ENCODE results near the gene PTBP2. TPM values are rescaled to one million over a fixed set of nuclear protein-coding genes. Genes with fewer than 3 reads are reported as not detected.

The PTBP2 gene
- total RNA-seq, 6 experiments from 2014 or later: 6.5 to 9.6 (median 8.0) TPM

DNA sequence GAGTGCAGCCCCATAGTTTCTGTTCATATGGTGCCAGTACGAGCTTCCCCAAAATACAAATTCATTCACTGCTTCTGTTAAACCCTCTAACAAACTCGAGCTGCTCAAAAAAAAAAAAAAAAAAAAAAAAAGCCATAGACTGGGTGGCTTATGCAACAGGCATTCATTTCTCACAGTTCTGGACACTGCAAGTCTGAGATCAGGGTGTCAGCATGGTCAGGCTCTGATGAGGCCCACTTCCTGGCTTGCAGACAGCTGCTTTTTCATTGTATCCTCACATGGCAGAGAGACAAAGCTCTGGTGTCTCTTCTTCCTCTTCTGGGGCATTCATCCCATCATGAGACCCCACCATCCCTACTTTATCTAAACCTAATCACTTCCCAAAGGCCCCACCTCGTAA, 121.6 kb downstream of the PTBP2 start:
- Mint-ChIP-seq H3K4me3 (no peak overlapping the region), H3K27ac (no peak overlapping the region), H3K9me3 (no peaks in the 10 kb centered on the region), H3K27me3 (ENCODE audit: insufficient read depth) (peaks cover 7% of the 10 kb centered on the region), H3K4me1 (ENCODE audit: low read depth) (peaks cover 10% of the 10 kb centered on the region), H3K36me3 (ENCODE audit: low read depth) (no peaks in the 10 kb centered on the region)
- peak; percentile 26 for DNase-seq
- TF ChIP-seq, protein P1, sequence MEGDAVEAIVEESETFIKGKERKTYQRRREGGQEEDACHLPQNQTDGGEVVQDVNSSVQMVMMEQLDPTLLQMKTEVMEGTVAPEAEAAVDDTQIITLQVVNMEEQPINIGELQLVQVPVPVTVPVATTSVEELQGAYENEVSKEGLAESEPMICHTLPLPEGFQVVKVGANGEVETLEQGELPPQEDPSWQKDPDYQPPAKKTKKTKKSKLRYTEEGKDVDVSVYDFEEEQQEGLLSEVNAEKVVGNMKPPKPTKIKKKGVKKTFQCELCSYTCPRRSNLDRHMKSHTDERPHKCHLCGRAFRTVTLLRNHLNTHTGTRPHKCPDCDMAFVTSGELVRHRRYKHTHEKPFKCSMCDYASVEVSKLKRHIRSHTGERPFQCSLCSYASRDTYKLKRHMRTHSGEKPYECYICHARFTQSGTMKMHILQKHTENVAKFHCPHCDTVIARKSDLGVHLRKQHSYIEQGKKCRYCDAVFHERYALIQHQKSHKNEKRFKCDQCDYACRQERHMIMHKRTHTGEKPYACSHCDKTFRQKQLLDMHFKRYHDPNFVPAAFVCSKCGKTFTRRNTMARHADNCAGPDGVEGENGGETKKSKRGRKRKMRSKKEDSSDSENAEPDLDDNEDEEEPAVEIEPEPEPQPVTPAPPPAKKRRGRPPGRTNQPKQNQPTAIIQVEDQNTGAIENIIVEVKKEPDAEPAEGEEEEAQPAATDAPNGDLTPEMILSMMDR (IDR thresholded peaks at IDR 0.05): no peak

DNA sequence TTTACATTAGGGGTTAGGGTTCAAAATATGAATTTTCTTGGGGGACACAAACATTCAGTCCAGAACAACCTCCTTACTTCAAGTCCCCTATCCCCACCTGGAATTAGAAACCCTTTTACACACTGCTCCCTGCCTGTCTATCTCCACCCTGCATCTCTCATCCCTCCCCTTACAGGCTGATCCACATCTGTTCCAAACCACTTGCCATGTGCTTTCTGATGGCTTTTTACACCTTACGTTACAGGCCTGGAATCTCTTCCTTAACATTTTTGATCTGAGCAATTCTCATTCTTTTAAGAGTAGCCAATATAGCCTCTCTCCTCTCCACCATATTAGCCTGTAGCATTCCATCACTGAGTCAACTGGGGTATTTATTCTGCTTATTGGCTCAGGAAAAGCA, 122.0 kb downstream of the PTBP2 start:
- Mint-ChIP-seq H3K27ac (no peak overlapping the region), H3K36me3 (ENCODE audit: low read depth) (no peaks in the 10 kb centered on the region), H3K4me3 (no peak overlapping the region), H3K27me3 (ENCODE audit: insufficient read depth) (peaks cover 5% of the 10 kb centered on the region), H3K4me1 (ENCODE audit: low read depth) (peaks cover 10% of the 10 kb centered on the region), H3K9me3 (no peaks in the 10 kb centered on the region)
- TF ChIP-seq, protein P1 (IDR thresholded peaks at IDR 0.05): no peak
- no peak for DNase-seq

DNA sequence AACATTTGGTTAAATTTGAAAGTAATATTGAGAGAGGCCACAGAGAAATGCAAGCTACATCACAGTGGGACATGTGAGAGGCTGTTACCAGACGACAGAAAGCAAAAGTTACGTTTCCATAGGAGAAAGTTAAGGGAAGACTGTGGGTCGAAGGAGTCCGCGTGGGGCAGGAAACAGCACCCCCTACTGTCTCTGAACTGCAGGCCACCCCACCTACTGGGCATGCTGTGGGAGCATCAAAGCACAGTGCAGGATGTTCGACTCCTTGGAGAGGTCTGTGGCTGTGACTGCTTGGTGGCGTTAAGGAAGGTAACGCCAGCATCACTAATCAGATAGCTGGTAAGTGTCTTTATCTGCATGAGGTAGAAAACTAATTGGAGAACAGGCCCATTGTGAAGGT, 123.9 kb downstream of the PTBP2 start:
- Mint-ChIP-seq H3K27me3 (ENCODE audit: insufficient read depth) (peaks cover 7% of the 10 kb centered on the region), H3K9me3 (no peaks in the 10 kb centered on the region), H3K36me3 (ENCODE audit: low read depth) (no peaks in the 10 kb centered on the region), H3K4me1 (ENCODE audit: low read depth) (peaks cover 10% of the 10 kb centered on the region), H3K27ac (no peak overlapping the region), H3K4me3 (no peak overlapping the region)
- no peak for DNase-seq
- TF ChIP-seq, protein P1 (IDR thresholded peaks at IDR 0.05): peak; percentile 76

DNA sequence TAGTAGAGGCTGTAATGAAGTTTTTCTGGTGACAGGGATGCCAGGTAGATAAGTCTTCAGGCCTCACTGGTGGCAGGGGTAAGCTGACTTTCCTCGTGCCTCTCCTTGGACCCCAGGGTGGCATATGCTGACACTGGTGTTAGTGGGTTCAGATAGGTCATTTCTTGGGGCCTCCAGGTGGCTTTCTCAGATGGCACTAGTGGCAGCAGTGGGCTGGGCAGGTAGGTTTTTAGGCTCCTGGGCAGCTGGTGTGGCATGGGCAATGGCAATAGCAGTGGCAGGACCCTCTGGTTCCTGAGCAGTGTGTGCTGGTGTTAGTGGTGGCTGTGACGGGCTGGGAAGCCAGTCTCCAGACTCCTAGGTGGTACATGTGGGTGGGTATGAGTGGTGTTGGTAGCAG, 140.3 kb downstream of the PTBP2 start:
- TF ChIP-seq, protein P1 (IDR thresholded peaks at IDR 0.05): no peak
- Mint-ChIP-seq H3K9me3 (no peaks in the 10 kb centered on the region), H3K27ac (no peak overlapping the region), H3K36me3 (ENCODE audit: low read depth) (no peaks in the 10 kb centered on the region), H3K4me1 (ENCODE audit: low read depth) (peaks cover 21% of the 10 kb centered on the region), H3K4me3 (no peak overlapping the region), H3K27me3 (ENCODE audit: insufficient read depth) (peaks cover 4% of the 10 kb centered on the region)
- DNase-seq: no peak

DNA sequence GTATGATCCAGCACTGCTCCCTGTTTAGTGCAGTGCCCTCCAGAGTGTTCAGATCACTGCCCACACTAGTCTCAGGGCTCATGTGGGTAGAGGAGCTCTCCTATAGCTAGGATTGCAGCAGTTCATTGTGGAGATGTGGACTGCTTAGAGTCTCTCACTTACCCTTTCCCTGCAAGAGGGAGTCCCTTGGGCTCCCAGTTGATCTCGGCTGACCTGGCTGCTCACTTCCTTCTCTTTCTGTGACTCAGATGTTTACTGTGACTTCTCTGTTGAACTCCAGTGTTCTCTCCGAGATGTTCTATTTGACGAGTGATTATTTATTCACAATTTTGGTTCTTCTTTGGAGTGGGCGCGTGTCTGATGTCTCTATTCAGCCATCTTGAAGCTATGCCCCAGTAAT, 141.9 kb downstream of the PTBP2 start:
- H3K36me3 Mint-ChIP-seq (ENCODE audit: low read depth): no peaks in the 10 kb centered on the region
- peaks cover 21% of the 10 kb centered on the region for H3K4me1 Mint-ChIP-seq (ENCODE audit: low read depth)
- H3K9me3 Mint-ChIP-seq: no peaks in the 10 kb centered on the region
- H3K27ac Mint-ChIP-seq: no peak overlapping the region
- no peak overlapping the region for H3K4me3 Mint-ChIP-seq
- H3K27me3 Mint-ChIP-seq (ENCODE audit: insufficient read depth): peaks cover 4% of the 10 kb centered on the region; the same call in 1 of the 2 replicates
- TF ChIP-seq, protein P1 (IDR thresholded peaks at IDR 0.05): no peak
- no peak for DNase-seq

All from HFFc6 (cell line).